IMR-90 (cell line): ENCODE results near the gene PRKAR2A. TPM values are rescaled to one million over a fixed set of nuclear protein-coding genes. Genes with fewer than 3 reads are reported as not detected.

ENCODE experiments used
- ATAC-seq: fragments of 200-7000 bp; cut with Tn5 transposase; 2 replicates; pipeline ENCODE4 v1.9.1; 2020; ENCODE audit warnings: low read depth, mild to moderate bottlenecking, moderate library complexity
- BruUV-seq: library from RNA; stranded (reverse); fragments of 400-500 nt; replicated peaks from 2 replicates; lab custom pipeline; 2021; lab: Mats Ljungman, UMichigan
- CTCF ChIA-PET: fragments of 300-600 bp; formaldehyde crosslinking; extraction: SDS; loops from one replicate; lab custom pipeline; 2021; ENCODE audit warnings: antibody characterized with exemption; lab: Yijun Ruan, JAX
- POLR2A ChIA-PET: fragments of 300-600 bp; sonication (Branson Sonifier 250); formaldehyde crosslinking; loops from one replicate; lab custom pipeline; 2022; ENCODE audit warnings: antibody characterized with exemption; ENCODE audit not compliant: unreplicated experiment; lab: Charles Lee
- DNase-seq: peaks from one replicate; pipeline ENCODE4 v3.0.0; 2013
- H2AFZ ChIP-seq: replicated peaks from 2 replicates; pipeline ENCODE3; 2013; ENCODE audit warnings: low read length, mild to moderate bottlenecking; ENCODE audit not compliant: poor library complexity
- H2AK5ac ChIP-seq: 2 replicates; pipeline ENCODE4 v1.6.1; 2013; ENCODE audit warnings: low read depth, low read length, inconsistent platforms
- H2AK9ac ChIP-seq: replicated peaks from 2 replicates; pipeline ENCODE3; 2013; ENCODE audit warnings: mild to moderate bottlenecking, low read depth, low read length, moderate library complexity; ENCODE audit not compliant: poor library complexity
- H2BK120ac ChIP-seq: 2 replicates; pipeline ENCODE4 v1.6.1; 2013; ENCODE audit warnings: low read depth, low read length, inconsistent platforms
- H2BK15ac ChIP-seq: 3 replicates; pipeline ENCODE4 v1.6.1; 2013; ENCODE audit warnings: low read depth, low read length, inconsistent platforms
- H2BK20ac ChIP-seq: 2 replicates; pipeline ENCODE4 v1.6.1; 2013; ENCODE audit warnings: low read depth, mild to moderate bottlenecking, inconsistent platforms, low read length, moderate library complexity
- H2BK5ac ChIP-seq: 2 replicates; pipeline ENCODE4 v1.6.1; 2013; ENCODE audit warnings: mild to moderate bottlenecking, low read depth, low read length, inconsistent platforms; ENCODE audit not compliant: poor library complexity, severe bottlenecking
- H3K14ac ChIP-seq: replicated peaks from 2 replicates; pipeline ENCODE4 v1.6.1; 2013; ENCODE audit warnings: low read depth, low read length, inconsistent platforms
- H3K18ac ChIP-seq: 2 replicates; pipeline ENCODE4 v1.6.1; 2013; ENCODE audit warnings: low read depth, low read length, control low read depth
- H3K23ac ChIP-seq: 2 replicates; pipeline ENCODE4 v1.6.1; 2013; ENCODE audit warnings: low read depth, low read length, inconsistent platforms
- H3K27ac ChIP-seq: 2 replicates; pipeline ENCODE4 v1.5.1; 2013; ENCODE audit warnings: mild to moderate bottlenecking, control low read depth, low read length; ENCODE audit not compliant: insufficient read depth
- H3K27me3 ChIP-seq: 2 replicates; pipeline ENCODE4 v1.6.1; 2013; ENCODE audit warnings: low read length; ENCODE audit not compliant: control insufficient read depth, insufficient read depth
- H3K36me3 ChIP-seq: 2 replicates; pipeline ENCODE4 v1.6.1; 2013; ENCODE audit warnings: low read length, mixed read lengths; ENCODE audit not compliant: control insufficient read depth, insufficient read depth
- H3K4ac ChIP-seq: 2 replicates; pipeline ENCODE4 v1.6.1; 2013; ENCODE audit warnings: low read depth, low read length, inconsistent platforms
- H3K4me1 ChIP-seq: 2 replicates; pipeline ENCODE4 v1.6.1; 2013; ENCODE audit warnings: low read length, mixed read lengths; ENCODE audit not compliant: control insufficient read depth, insufficient read depth
- H3K4me2 ChIP-seq: 2 replicates; pipeline ENCODE4 v1.6.1; 2013; ENCODE audit warnings: low read depth, mild to moderate bottlenecking, control low read depth, low read length, moderate library complexity
- H3K4me3 ChIP-seq: 2 replicates; pipeline ENCODE4 v1.5.1; 2013; ENCODE audit warnings: low read depth, mild to moderate bottlenecking, control low read depth, low read length, moderate library complexity; ENCODE audit not compliant: insufficient read depth
- H3K56ac ChIP-seq: 2 replicates; pipeline ENCODE4 v1.6.1; 2013; ENCODE audit warnings: low read length, inconsistent platforms; ENCODE audit not compliant: insufficient read depth; ENCODE audit errors: extremely low read depth
- H3K79me1 ChIP-seq, 2 experiments: 2 replicates each; pipeline ENCODE4 v1.6.1; 2013; ENCODE audit warnings: low read length in 2 of 2, inconsistent platforms in 1 of 2, low read depth in 1 of 2
- H3K9ac ChIP-seq: 2 replicates; pipeline ENCODE4 v1.6.1; 2013; ENCODE audit warnings: low read depth, low read length, control low read depth
- H3K9me1 ChIP-seq: 2 replicates; pipeline ENCODE4 v1.6.1; 2013; ENCODE audit warnings: low read length, inconsistent platforms; ENCODE audit not compliant: insufficient read depth
- H3K9me3 ChIP-seq: 2 replicates; pipeline ENCODE4 v1.6.1; 2013; ENCODE audit warnings: low read length; ENCODE audit not compliant: control insufficient read depth, insufficient read depth
- H4K20me1 ChIP-seq: 2 replicates; pipeline ENCODE4 v1.6.1; 2013; ENCODE audit warnings: low read length, inconsistent platforms; ENCODE audit not compliant: insufficient read depth
- H4K5ac ChIP-seq: 2 replicates; pipeline ENCODE4 v1.6.1; 2013; ENCODE audit warnings: mild to moderate bottlenecking, low read depth, low read length, control low read depth
- H4K8ac ChIP-seq, 2 experiments: 2 replicates each; pipeline ENCODE4 v1.6.1; 2013; ENCODE audit warnings: low read depth in 2 of 2, low read length in 2 of 2, control low read depth in 1 of 2, inconsistent platforms in 1 of 2
- H4K91ac ChIP-seq: 2 replicates; pipeline ENCODE4 v1.6.1; 2013; ENCODE audit warnings: low read depth, low read length, inconsistent platforms; ENCODE audit not compliant: insufficient read depth
- BHLHE40 ChIP-seq: fragments of 150-350 bp; IDR thresholded peaks from 2 replicates; pipeline ENCODE4 v1.6.1; 2016; ENCODE audit warnings: mild to moderate bottlenecking, low read depth, low read length
- CEBPB ChIP-seq: IDR thresholded peaks from 2 replicates; pipeline ENCODE4 v1.6.1; 2012; ENCODE audit warnings: low read depth, low read length, improper control_type of control experiment
- CHD1 ChIP-seq: IDR thresholded peaks from 2 replicates; pipeline ENCODE4 v1.6.1; 2012; ENCODE audit warnings: low read depth, low read length, improper control_type of control experiment
- CTCF ChIP-seq: conservative IDR thresholded peaks from 2 replicates; pipeline ENCODE4 v1.5.1; 2012; ENCODE audit warnings: mild to moderate bottlenecking, low read depth, low read length, improper control_type of control experiment
- ELK1 ChIP-seq: fragments of 150-350 bp; IDR thresholded peaks from 2 replicates; pipeline ENCODE4 v1.6.1; 2016; ENCODE audit warnings: low read depth, mild to moderate bottlenecking, low read length, moderate library complexity, borderline replicate concordance
- FOS ChIP-seq: fragments of 150-350 bp; IDR thresholded peaks from 2 replicates; pipeline ENCODE4 v1.6.1; 2016; ENCODE audit warnings: low read depth, low read length
- MAFK ChIP-seq: IDR thresholded peaks from 2 replicates; pipeline ENCODE4 v1.6.1; 2012; ENCODE audit warnings: low read depth, low read length, improper control_type of control experiment
- MAZ ChIP-seq: IDR thresholded peaks from 2 replicates; pipeline ENCODE4 v1.6.1; 2012; ENCODE audit warnings: low read depth, mild to moderate bottlenecking, low read length, improper control_type of control experiment, moderate library complexity, borderline replicate concordance
- MXI1 ChIP-seq: IDR thresholded peaks from 2 replicates; pipeline ENCODE4 v1.6.1; 2012; ENCODE audit warnings: low read depth, mild to moderate bottlenecking, low read length, moderate library complexity, borderline replicate concordance
- NFE2L2 ChIP-seq: fragments of 150-350 bp; IDR thresholded peaks from 2 replicates; pipeline ENCODE4 v1.6.1; 2016; ENCODE audit warnings: low read depth, mild to moderate bottlenecking, low read length
- POLR2A ChIP-seq: IDR thresholded peaks from 2 replicates; pipeline ENCODE4 v1.6.1; 2012; ENCODE audit warnings: mild to moderate bottlenecking, low read depth, low read length
- RAD21 ChIP-seq: IDR thresholded peaks from 2 replicates; pipeline ENCODE4 v1.6.1; 2012; ENCODE audit warnings: low read length, improper control_type of control experiment
- RCOR1 ChIP-seq: IDR thresholded peaks from 2 replicates; pipeline ENCODE4 v1.6.1; 2012; ENCODE audit warnings: mild to moderate bottlenecking, low read length, improper control_type of control experiment; ENCODE audit not compliant: insufficient replicate concordance
- RFX5 ChIP-seq: IDR thresholded peaks from 2 replicates; pipeline ENCODE4 v1.8.0; 2012; ENCODE audit warnings: low read depth, mild to moderate bottlenecking, low read length, moderate library complexity
- SMC3 ChIP-seq: fragments of 150-350 bp; IDR thresholded peaks from 2 replicates; pipeline ENCODE4 v1.6.1; 2016; ENCODE audit warnings: low read depth, mild to moderate bottlenecking, antibody characterized with exemption, low read length, moderate library complexity
- USF2 ChIP-seq: fragments of 150-350 bp; IDR thresholded peaks from 2 replicates; pipeline ENCODE4 v1.6.1; 2017; ENCODE audit warnings: mild to moderate bottlenecking, antibody characterized with exemption, low read length, low read depth
- WGBS, 2 experiments: methylation state at CpG; one replicate each; pipeline versions ENCODE4 v1.1.5 to v1.1.7; 2013; ENCODE audit warnings: missing lambda C conversion rate in 2 of 2; ENCODE audit not compliant: insufficient read length in 1 of 2; ENCODE audit errors: extremely low coverage in 2 of 2; 5-methylcytosine and 5-hydroxymethylcytosine counted together
- dilution Hi-C: fragments of 300-500 bp; cut with HindIII; formaldehyde crosslinking; loops from one replicate; pipeline ENCODE4 v1.14.3; 2018; ENCODE audit warnings: low sequenced_read_pairs; ENCODE audit not compliant: unreplicated experiment
- in situ Hi-C: fragments of 300-500 bp; cut with MboI; formaldehyde crosslinking; loops from 3 replicates; pipeline ENCODE4 v1.14.3; 2019; ENCODE audit warnings: low sequenced_read_pairs, inconsistent platforms, mixed read lengths
- intact Hi-C: fragments of 100-400 bp; cut with micrococcal nuclease; formaldehyde crosslinking; loops from 2 replicates; pipeline ENCODE4 v1.10.0; 2022
- polyA plus RNA-seq, 3 experiments: library from polyadenylated mRNA; depleted of rRNA; stranded (reverse); fragments of >200 nt; gene quantifications; 2 replicates each; pipeline ENCODE4 v1.2.3, GENCODE V29; 2012; ENCODE audit warnings: low replicate concordance in 1 of 3
- total RNA-seq: library from RNA; depleted of rRNA; stranded (reverse); fragments of >200 nt; gene quantifications from 2 replicates; pipeline ENCODE4 v1.2.3, GENCODE V29; 2012

The PRKAR2A gene
- total and polyA plus RNA-seq, 2 of the 4 experiments (the other 2 are of a cell fraction), result 11.3 to 48.2 TPM

GRCh38 chr3:48770192-48770502 lies 77.5 kb downstream of the PRKAR2A start:
- Histone ChIP-seq H3K4me1 (no peaks in the 10 kb centered on the region), H4K5ac (no peak overlapping the region), H3K9me1 (no peaks in the 10 kb centered on the region), H4K8ac (no peak overlapping the region), H3K36me3 (peaks cover 11% of the 10 kb centered on the region), H3K9me3 (no peaks in the 10 kb centered on the region), H2BK20ac (no peak overlapping the region), H4K20me1 (no peaks in the 10 kb centered on the region), H3K27ac (no peak overlapping the region), H3K4ac (no peak overlapping the region), H2AK9ac (no peak overlapping the region), H2BK5ac (no peak overlapping the region), H2BK120ac (no peak overlapping the region), H3K9ac (no peak overlapping the region), H2BK15ac (no peak overlapping the region), H3K14ac (no peak overlapping the region), H4K91ac (no peak overlapping the region), H3K18ac (no peak overlapping the region), H3K23ac (no peak overlapping the region), H3K79me1 (no peaks in the 10 kb centered on the region; a peak in 1 of 4 replicates), H2AFZ (no peak overlapping the region), H3K27me3 (no peaks in the 10 kb centered on the region), H3K56ac (no peak overlapping the region), H3K4me3 (no peak overlapping the region), H3K4me2 (no peak overlapping the region), H2AK5ac (no peak overlapping the region)
- 83% methylated on average over 1 of the region's 4 CpGs; no CpG with 5 or more reads in 1 of the 2 experiments for WGBS, 2 experiments
- DNase-seq (no peak), ATAC-seq (no peak)
- intact Hi-C loops (no loop called here), dilution Hi-C loops (no loop called here), in situ Hi-C loops (no loop called here)
- TF ChIP-seq BHLHE40, result no peak
- no peak for TF ChIP-seq MAFK
- TF ChIP-seq RFX5, result no peak
- TF ChIP-seq CTCF, result no peak
- no peak for TF ChIP-seq USF2
- TF ChIP-seq ELK1, result no peak
- TF ChIP-seq MXI1, result no peak
- TF ChIP-seq FOS, result no peak
- TF ChIP-seq CEBPB, result no peak
- no peak for TF ChIP-seq RAD21
- TF ChIP-seq POLR2A, result no peak
- no peak for TF ChIP-seq RCOR1
- no peak for TF ChIP-seq MAZ
- no peak for TF ChIP-seq SMC3
- no peak for TF ChIP-seq CHD1
- TF ChIP-seq NFE2L2, result no peak
- no TSS peak for BruUV-seq
- ChIA-PET CTCF (no interaction called here), POLR2A (no interaction called here)
